ENCODE data around the gene ATF6.

DNA sequence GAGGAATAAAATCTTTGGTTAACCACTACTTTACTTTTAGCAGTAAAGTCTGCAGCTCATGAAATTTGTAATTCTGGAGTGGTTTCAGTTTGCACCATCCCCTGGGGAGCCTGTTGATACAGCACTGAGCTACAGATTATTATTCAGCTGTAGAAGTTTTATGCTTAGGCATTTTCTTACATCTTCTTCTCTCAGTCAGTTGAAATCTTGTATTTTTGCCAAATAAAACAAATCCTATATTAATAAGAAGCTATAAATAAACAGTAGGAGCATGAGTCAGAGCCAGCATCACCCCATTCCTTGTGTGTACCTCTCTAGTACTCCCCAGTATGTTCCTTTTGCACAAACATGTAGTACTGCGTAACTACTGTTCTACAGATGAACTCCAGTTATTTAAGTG lies 118.9 kb downstream of the ATF6 start:
- TF ChIP-seq CTCF (IDR thresholded peaks at IDR 0.05) = no peak
- no peak for TF ChIP-seq EZH2 (IDR thresholded peaks at IDR 0.05; ENCODE audit: borderline replicate concordance, insufficient read depth, low read depth, low read length, poor library complexity, severe bottlenecking)
